ENCODE data around the gene BNC2. TPM values are rescaled to one million over a fixed set of nuclear protein-coding genes. Genes with fewer than 3 reads are reported as not detected.

BNC2 gene
- total RNA-seq, 1 experiment from 2014 or later: 43.6 TPM

- Mint-ChIP-seq H3K4me1 (peaks cover 20 to 36% of the 10 kb centered on the region in 2 experiments), H3K27ac (no peak overlapping the region), H3K9me3 (no peaks in the 10 kb centered on the region), H3K27me3 (ENCODE audit: low read depth) (no peaks in the 10 kb centered on the region), H3K4me3 (no peak overlapping the region), H3K36me3 (ENCODE audit: insufficient read depth in 1 of 3, low read depth in 3 of 3) (no peaks in the 10 kb centered on the region)
- Histone ChIP-seq H2BK15ac (ENCODE audit: low read depth, low read length) (no peak overlapping the region), H3T11ph (ENCODE audit: low read length) (no peak overlapping the region), H2BK120ac (ENCODE audit: low read depth, low read length, poor library complexity, severe bottlenecking) (no peak overlapping the region), H4K5ac (ENCODE audit: insufficient read length, low read depth, low read length) (no peak overlapping the region), H3K79me1 (ENCODE audit: insufficient read depth, low read depth, low read length, poor library complexity, severe bottlenecking) (no peaks in the 10 kb centered on the region), H4K8ac (replicated peaks; ENCODE audit: insufficient read length, low read depth, low read length) (no peak overlapping the region), H3K4me2 (ENCODE audit: insufficient read depth, insufficient read length, low read length) (no peak overlapping the region), H3K14ac (ENCODE audit: insufficient read depth, low read length) (no peak overlapping the region), H3K23me2 (ENCODE audit: insufficient read length, low read depth, low read length, poor library complexity, severe bottlenecking) (no peaks in the 10 kb centered on the region), H3K4ac (ENCODE audit: low read depth, low read length) (no peak overlapping the region), H2BK20ac (ENCODE audit: low read depth, low read length, poor library complexity, severe bottlenecking) (no peak overlapping the region), H2AK5ac (ENCODE audit: insufficient read length, low read length) (no peak overlapping the region), H3K4me1 (ENCODE audit: insufficient read depth, low read length) (no peaks in the 10 kb centered on the region), H3K27me3 (ENCODE audit: insufficient read depth, low read length) (no peaks in the 10 kb centered on the region), H3K9ac (ENCODE audit: extremely low read depth, insufficient read length, low read length) (no peak overlapping the region), H3K56ac (ENCODE audit: insufficient read length, low read depth, low read length) (no peak overlapping the region), H3K18ac (ENCODE audit: insufficient read length, low read depth, low read length) (no peak overlapping the region), H2BK12ac (ENCODE audit: insufficient read length, low read depth, low read length) (no peak overlapping the region), H3K23ac (ENCODE audit: insufficient read length, low read depth, low read length) (no peak overlapping the region), H4K20me1 (ENCODE audit: control insufficient read depth, insufficient read depth, insufficient read length) (no peaks in the 10 kb centered on the region), H2AFZ (ENCODE audit: low read length) (no peak overlapping the region), H3K9me3 (ENCODE audit: control insufficient read depth, low read depth, low read length) (no peaks in the 10 kb centered on the region), H3K27ac (ENCODE audit: insufficient read length, low read depth, low read length) (no peak overlapping the region), H4K91ac (ENCODE audit: insufficient read length, low read depth, low read length) (no peak overlapping the region), H3K79me2 (ENCODE audit: insufficient read depth, low read length) (no peaks in the 10 kb centered on the region), H2BK5ac (ENCODE audit: insufficient read length, low read length) (no peak overlapping the region)
- no CpG with 5 or more reads among the region's 2 CpGs for WGBS (ENCODE audit: extremely low coverage, insufficient read length, low lambda C conversion rate)
- no peak for TF ChIP-seq CTCF (conservative IDR thresholded peaks at IDR 0.05)
- no peak for DNase-seq
These were observed 275.2 kb downstream of the BNC2 start for GRCh38 chr9:16595227-16595626.

All from H9 (cell line).